LNCaP clone FGC (cell line): ENCODE measurements around the gene DEPDC7.

Experiments used
- DNase-seq: peaks from one replicate; pipeline ENCODE4 v3.0.0-alpha.2; 2011; ENCODE audit warnings: low read depth
- H3K4me3 ChIP-seq: 2 replicates; pipeline ENCODE4 v1.5.1; 2011; ENCODE audit warnings: mild to moderate bottlenecking, low read depth, low read length, control low read depth
- CTCF ChIP-seq: IDR thresholded peaks from 2 replicates; pipeline ENCODE4 v1.5.1; 2012; ENCODE audit warnings: mild to moderate bottlenecking; ENCODE audit not compliant: control insufficient read depth, insufficient read depth; ENCODE audit errors: extremely low read depth

DEPDC7 gene

GRCh38 chr11:33005175-33005574 lies 10.5 kb upstream of the DEPDC7 start:
- TF ChIP-seq CTCF = no peak
- DNase-seq = no peak
- H3K4me3 ChIP-seq = no peak overlapping the region

GRCh38 chr11:33006010-33006409 lies 9.7 kb upstream of the DEPDC7 start:
- no peak overlapping the region for H3K4me3 ChIP-seq
- TF ChIP-seq CTCF = no peak
- no peak for DNase-seq

- no peak for TF ChIP-seq CTCF
- no peak overlapping the region for H3K4me3 ChIP-seq
- no peak for DNase-seq
Observed at GRCh38 chr11:33013755-33014154, 1.9 kb upstream of the DEPDC7 start.

GRCh38 chr11:33016654-33017053 lies 976 bp downstream of the DEPDC7 start:
- TF ChIP-seq CTCF = no peak
- no peak for DNase-seq
- H3K4me3 ChIP-seq = no peak overlapping the region

GRCh38 chr11:33017478-33017877 lies 1.8 kb downstream of the DEPDC7 start:
- TF ChIP-seq CTCF = no peak
- no peak for DNase-seq
- H3K4me3 ChIP-seq = no peak overlapping the region

GRCh38 chr11:33017965-33018364 lies 2.3 kb downstream of the DEPDC7 start:
- TF ChIP-seq CTCF = no peak
- no peak for DNase-seq
- H3K4me3 ChIP-seq = no peak overlapping the region

- DNase-seq = no peak
- H3K4me3 ChIP-seq = no peak overlapping the region
- no peak for TF ChIP-seq CTCF
Observed at GRCh38 chr11:33018840-33019239, 3.2 kb downstream of the DEPDC7 start.
